Hepatocyte (in vitro differentiated cells): ENCODE measurements around the gene RNF152.

Experiments used
- CTCF ChIP-seq: fragments of 200-600 bp; sonication (generic); IDR thresholded peaks from 2 replicates; pipeline ENCODE4 v1.5.1; 2016; ENCODE audit warnings: antibody characterized with exemption, mild to moderate bottlenecking; ENCODE audit not compliant: poor library complexity
- EZH2 ChIP-seq: fragments of 200-600 bp; sonication (generic); IDR thresholded peaks from 2 replicates; pipeline ENCODE4 v1.6.1; 2016; ENCODE audit warnings: antibody characterized with exemption, mild to moderate bottlenecking, borderline replicate concordance
- EZH2phosphoT487 ChIP-seq: fragments of 200-600 bp; sonication (generic); IDR thresholded peaks from one replicate; pipeline ENCODE4 v1.6.1; 2018; ENCODE audit warnings: antibody characterized with exemption, mild to moderate bottlenecking, low read depth, moderate library complexity; ENCODE audit not compliant: unreplicated experiment, severe bottlenecking

DNA sequence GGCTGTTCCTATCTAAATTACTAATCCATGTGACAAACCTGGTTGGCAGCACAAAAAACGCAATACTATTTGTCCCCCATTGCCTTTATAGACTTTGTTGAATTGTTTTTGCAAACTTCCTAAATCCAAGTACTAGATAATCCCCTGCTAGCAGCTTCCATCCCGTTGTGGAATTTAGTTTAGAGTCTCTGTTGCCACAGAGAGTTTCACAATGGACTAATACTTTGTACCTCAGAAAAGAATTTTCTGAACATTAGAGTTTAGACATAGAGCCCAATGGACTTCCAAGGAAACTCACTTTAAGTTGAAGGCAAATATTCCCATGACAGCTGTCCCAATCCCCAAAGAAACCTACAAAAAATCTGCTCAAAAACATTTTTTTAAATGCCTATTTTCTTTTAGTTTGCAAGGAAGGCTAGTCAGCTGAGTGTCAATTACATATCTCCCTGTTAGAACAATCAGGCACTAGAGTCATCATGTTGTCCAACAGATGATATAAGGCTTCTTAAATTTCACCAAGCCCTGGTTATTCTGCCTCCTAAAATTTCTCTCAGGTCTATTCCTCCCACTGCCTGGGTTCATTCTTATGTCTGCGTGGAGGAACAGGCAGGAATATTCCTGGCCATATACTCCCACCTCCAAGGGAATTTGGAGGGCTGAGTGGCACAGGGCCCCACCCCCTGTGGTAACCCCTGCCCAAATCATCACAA lies 27.2 kb downstream of the RNF152 start:
- no peak for TF ChIP-seq CTCF
- no peak for TF ChIP-seq EZH2phosphoT487
- no peak for TF ChIP-seq EZH2
